HL-60 (cell line): Measurements from ENCODE around the gene GALNT14.

Source experiments
- DNase-seq, 2 experiments: peaks; one replicate each; pipeline ENCODE4 v3.0.0-alpha.2; 2010 to 2020; ENCODE audit warnings: low read depth in 1 of 2, low spot score in 1 of 2
- H3K27ac ChIP-seq: fragments of 250-450 bp; sonication (Bioruptor Pico); replicated peaks from 2 replicates; pipeline ENCODE4 v1.5.1; 2020; ENCODE audit warnings: mild to moderate bottlenecking, moderate library complexity
- H3K27me3 ChIP-seq: fragments of 250-450 bp; sonication (Bioruptor Pico); 2 replicates; pipeline ENCODE4 v1.5.1; 2021; ENCODE audit warnings: mild to moderate bottlenecking, moderate library complexity; ENCODE audit not compliant: insufficient read depth, poor library complexity, severe bottlenecking
- H3K4me3 ChIP-seq: replicated peaks from 2 replicates; pipeline ENCODE4 v1.5.1; 2011; ENCODE audit warnings: mild to moderate bottlenecking, control low read depth, low read length; ENCODE audit not compliant: insufficient read depth
- GABPA ChIP-seq: IDR thresholded peaks from 2 replicates; pipeline ENCODE4 v1.6.1; 2012; ENCODE audit warnings: low read depth
- POLR2AphosphoS5 ChIP-seq: IDR thresholded peaks from 2 replicates; pipeline ENCODE4 v1.6.1; 2012; ENCODE audit warnings: low read depth
- SPI1 ChIP-seq: IDR thresholded peaks from 2 replicates; pipeline ENCODE4 v1.6.1; 2012; ENCODE audit warnings: low read depth, mild to moderate bottlenecking, borderline replicate concordance
- TF ChIP-seq, protein P1 (sequence below): IDR thresholded peaks from 2 replicates; pipeline ENCODE4 v1.6.1; 2012; ENCODE audit warnings: low read depth; ENCODE audit not compliant: insufficient replicate concordance
- TF ChIP-seq, protein P2 (sequence below): IDR thresholded peaks from one replicate; pipeline ENCODE4 v1.5.1; 2011; ENCODE audit warnings: low read length, control low read depth, inconsistent platforms; ENCODE audit not compliant: insufficient read depth

GALNT14 gene

GRCh38 chr2:31008561-31009114 is 129.6 kb downstream of the GALNT14 start:
- DNase-seq = no peak
- H3K27ac ChIP-seq = no peak overlapping the region

DNA sequence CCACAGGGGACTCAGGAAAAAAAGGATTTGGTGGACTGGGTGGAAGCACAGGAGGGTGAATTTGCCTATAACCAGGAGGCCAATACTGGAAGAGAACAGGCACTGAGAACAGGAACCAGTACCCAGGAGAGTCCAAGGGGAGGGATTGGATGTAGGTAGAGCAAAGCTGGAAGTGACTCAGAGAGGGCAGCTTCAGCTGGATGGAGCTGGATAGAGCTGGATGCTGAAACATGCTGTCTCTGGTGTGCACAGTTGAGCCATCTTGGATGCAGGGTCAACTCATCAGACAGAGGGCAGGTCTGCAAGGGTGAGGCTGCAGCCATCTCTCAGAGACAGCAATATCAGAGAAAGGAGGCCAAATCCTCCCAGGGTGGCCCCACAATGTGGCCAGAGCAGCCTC is 134.0 kb downstream of the GALNT14 start:
- TF ChIP-seq, protein P1, sequence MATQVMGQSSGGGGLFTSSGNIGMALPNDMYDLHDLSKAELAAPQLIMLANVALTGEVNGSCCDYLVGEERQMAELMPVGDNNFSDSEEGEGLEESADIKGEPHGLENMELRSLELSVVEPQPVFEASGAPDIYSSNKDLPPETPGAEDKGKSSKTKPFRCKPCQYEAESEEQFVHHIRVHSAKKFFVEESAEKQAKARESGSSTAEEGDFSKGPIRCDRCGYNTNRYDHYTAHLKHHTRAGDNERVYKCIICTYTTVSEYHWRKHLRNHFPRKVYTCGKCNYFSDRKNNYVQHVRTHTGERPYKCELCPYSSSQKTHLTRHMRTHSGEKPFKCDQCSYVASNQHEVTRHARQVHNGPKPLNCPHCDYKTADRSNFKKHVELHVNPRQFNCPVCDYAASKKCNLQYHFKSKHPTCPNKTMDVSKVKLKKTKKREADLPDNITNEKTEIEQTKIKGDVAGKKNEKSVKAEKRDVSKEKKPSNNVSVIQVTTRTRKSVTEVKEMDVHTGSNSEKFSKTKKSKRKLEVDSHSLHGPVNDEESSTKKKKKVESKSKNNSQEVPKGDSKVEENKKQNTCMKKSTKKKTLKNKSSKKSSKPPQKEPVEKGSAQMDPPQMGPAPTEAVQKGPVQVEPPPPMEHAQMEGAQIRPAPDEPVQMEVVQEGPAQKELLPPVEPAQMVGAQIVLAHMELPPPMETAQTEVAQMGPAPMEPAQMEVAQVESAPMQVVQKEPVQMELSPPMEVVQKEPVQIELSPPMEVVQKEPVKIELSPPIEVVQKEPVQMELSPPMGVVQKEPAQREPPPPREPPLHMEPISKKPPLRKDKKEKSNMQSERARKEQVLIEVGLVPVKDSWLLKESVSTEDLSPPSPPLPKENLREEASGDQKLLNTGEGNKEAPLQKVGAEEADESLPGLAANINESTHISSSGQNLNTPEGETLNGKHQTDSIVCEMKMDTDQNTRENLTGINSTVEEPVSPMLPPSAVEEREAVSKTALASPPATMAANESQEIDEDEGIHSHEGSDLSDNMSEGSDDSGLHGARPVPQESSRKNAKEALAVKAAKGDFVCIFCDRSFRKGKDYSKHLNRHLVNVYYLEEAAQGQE = no peak
- TF ChIP-seq GABPA (no peak), POLR2AphosphoS5 (no peak), SPI1 (no peak)
- TF ChIP-seq, protein P2, sequence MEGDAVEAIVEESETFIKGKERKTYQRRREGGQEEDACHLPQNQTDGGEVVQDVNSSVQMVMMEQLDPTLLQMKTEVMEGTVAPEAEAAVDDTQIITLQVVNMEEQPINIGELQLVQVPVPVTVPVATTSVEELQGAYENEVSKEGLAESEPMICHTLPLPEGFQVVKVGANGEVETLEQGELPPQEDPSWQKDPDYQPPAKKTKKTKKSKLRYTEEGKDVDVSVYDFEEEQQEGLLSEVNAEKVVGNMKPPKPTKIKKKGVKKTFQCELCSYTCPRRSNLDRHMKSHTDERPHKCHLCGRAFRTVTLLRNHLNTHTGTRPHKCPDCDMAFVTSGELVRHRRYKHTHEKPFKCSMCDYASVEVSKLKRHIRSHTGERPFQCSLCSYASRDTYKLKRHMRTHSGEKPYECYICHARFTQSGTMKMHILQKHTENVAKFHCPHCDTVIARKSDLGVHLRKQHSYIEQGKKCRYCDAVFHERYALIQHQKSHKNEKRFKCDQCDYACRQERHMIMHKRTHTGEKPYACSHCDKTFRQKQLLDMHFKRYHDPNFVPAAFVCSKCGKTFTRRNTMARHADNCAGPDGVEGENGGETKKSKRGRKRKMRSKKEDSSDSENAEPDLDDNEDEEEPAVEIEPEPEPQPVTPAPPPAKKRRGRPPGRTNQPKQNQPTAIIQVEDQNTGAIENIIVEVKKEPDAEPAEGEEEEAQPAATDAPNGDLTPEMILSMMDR = no peak
- H3K4me3 ChIP-seq = no peak overlapping the region
- no peak overlapping the region for H3K27ac ChIP-seq
- no peak for DNase-seq
- no peaks in the 10 kb centered on the region for H3K27me3 ChIP-seq

More at GRCh38 chr2:31008561-31009114, 129.6 kb downstream of the GALNT14 start:
- H3K27me3 ChIP-seq = no peaks in the 10 kb centered on the region
- TF ChIP-seq, protein P1 = no peak
- TF ChIP-seq SPI1 (no peak), GABPA (no peak)
- TF ChIP-seq, protein P2 = no peak
- H3K4me3 ChIP-seq = no peak overlapping the region

- TF ChIP-seq SPI1 (no peak), GABPA (no peak)
- Histone ChIP-seq H3K4me3 (no peak overlapping the region), H3K27ac (no peak overlapping the region), H3K27me3 (no peaks in the 10 kb centered on the region)
- DNase-seq = no peak
Measured at GRCh38 chr2:31003749-31004148, 134.5 kb downstream of the GALNT14 start.

DNA sequence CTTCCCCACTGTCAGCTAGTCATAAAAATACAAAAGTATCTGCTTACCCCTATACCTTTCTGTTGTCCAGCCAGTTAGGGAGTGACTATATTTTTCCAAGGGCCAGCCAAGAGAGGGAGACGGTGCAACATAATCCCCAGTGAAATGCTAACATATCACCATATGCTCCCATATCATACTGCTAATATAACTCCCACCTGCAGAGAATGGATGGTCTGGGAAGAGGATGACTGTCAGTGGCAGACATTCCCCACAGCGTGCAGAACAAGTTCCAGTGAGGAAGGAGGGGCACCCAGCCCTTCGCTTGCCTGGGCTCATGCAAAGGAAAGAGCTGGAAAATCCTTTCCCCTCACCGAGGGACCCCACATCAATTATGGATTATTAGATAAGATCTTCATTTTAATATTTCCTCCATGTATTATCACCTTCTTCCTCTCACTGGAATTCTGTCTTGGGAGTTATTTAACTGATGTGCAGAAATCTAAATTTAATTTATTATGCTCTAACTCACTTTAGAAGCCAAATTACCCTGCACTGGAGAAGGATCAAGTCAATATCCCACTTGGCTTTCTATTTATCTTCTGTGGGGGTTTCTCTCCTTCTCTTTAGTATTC is 135.6 kb downstream of the GALNT14 start:
- Histone ChIP-seq H3K27me3 (no peaks in the 10 kb centered on the region), H3K27ac (no peak overlapping the region), H3K4me3 (no peak overlapping the region)
- DNase-seq = no peak
- no peak for TF ChIP-seq GABPA
- TF ChIP-seq POLR2AphosphoS5 = no peak

GRCh38 chr2:31000970-31001369 is 137.3 kb downstream of the GALNT14 start:
- no peak for DNase-seq
- no peak overlapping the region for H3K27ac ChIP-seq
- H3K4me3 ChIP-seq = no peak overlapping the region
- no peak for TF ChIP-seq SPI1
- no peaks in the 10 kb centered on the region for H3K27me3 ChIP-seq
